Tibial artery (tissue), 4 donors: ENCODE results near the gene FARSA.

ENCODE experiments used
- DNase-seq, 2 donors: peaks; one replicate each; pipeline ENCODE4 v3.0.0-alpha.2; 2019
- H3K27ac ChIP-seq, 2 donors: fragments of 200-600 bp; sonication (generic) in 1 of 2; 1 replicate in 1 of 2; 2 replicates in 1 of 2; pipeline ENCODE4 v1.5.1; 2018 to 2019; ENCODE audit warnings: mild to moderate bottlenecking in 1 of 2
- H3K27me3 ChIP-seq, 2 donors: fragments of 200-600 bp; sonication (generic) in 1 of 2; one replicate each; pipeline versions ENCODE4 v1.5.1 to v1.6.0; 2016 to 2019
- H3K36me3 ChIP-seq, 3 donors: fragments of 200-600 bp; sonication (generic) in 2 of 3; one replicate each; pipeline ENCODE4 v1.5.1; 2016 to 2019; ENCODE audit warnings: mild to moderate bottlenecking in 2 of 3
- H3K4me1 ChIP-seq, 4 donors: fragments of 200-600 bp; sonication (generic) in 2 of 4; 1 replicate in 3 of 4; 2 replicates in 1 of 4; pipeline ENCODE4 v1.5.1; 2016 to 2019
- H3K4me3 ChIP-seq, 2 donors: fragments of 200-600 bp; sonication (generic) in 1 of 2; 1 replicate in 1 of 2; 2 replicates in 1 of 2; pipeline ENCODE4 v1.5.1; 2018 to 2019; ENCODE audit warnings: mild to moderate bottlenecking in 2 of 2
- H3K9me3 ChIP-seq, 3 donors: fragments of 200-600 bp; sonication (generic) in 1 of 3; one replicate each; pipeline ENCODE4 v1.5.1; 2016 to 2019
- intact Hi-C: fragments of 100-400 bp; cut with DNase I; formaldehyde crosslinking; loops from one replicate; pipeline ENCODE4 v1.15.0; 2023; ENCODE audit warnings: low total_unique reads
- TF ChIP-seq, protein P1 (sequence below), 2 experiments: fragments of 200-600 bp in 1 of 2; fragments of 450-650 bp in 1 of 2; IDR thresholded peaks; one replicate each; pipeline ENCODE4 v1.5.1; 2017 to 2019; ENCODE audit warnings: antibody characterized with exemption in 2 of 2, mild to moderate bottlenecking in 1 of 2, moderate library complexity in 1 of 2

The FARSA gene

DNA sequence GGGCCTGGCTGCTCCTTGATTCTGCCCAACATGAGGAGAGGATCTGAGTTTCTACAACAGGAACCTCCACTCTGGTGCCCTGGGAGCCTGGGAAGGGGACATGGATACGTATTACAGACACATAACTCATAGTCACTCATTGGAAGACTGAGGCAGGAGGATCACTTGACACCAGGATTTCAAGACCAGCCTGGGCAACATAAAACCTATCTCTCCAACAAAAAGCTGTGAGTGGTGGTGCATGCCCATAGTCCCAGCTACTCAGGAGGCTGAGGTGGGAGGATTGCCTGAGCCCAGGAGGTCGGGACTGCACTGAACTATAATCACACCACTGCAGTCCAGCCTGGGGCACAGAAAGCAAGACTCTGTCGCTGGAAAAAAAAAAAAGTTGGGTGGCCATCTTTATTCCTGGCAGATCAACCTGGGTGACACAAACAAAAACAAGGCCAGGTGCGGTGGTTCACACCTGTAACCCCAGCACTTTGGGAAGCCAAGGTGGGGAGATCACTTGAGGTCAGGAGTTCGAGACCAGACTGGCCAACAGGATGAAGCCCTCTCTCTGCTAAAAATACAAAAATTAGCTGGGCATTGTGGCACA lies 45.4 kb downstream of the FARSA start:
- H3K9me3 ChIP-seq, result peaks cover 0 to 13% (median 5%) of the 10 kb centered on the region in 3 donors
- intact Hi-C loops, result loop anchor here (5.0 to 10.0 kb wide), 2 partner anchors 57 to 79 kb away; partner anchors contain the start of genes DAND5 and RAD23A
- H3K4me1 ChIP-seq, result peaks cover 0 to 39% (median 31%) of the 10 kb centered on the region in 4 donors
- H3K27me3 ChIP-seq, result peaks cover 0 to 40% of the 10 kb centered on the region in 2 donors
- no peak overlapping the region for H3K27ac ChIP-seq
- TF ChIP-seq, protein P1, sequence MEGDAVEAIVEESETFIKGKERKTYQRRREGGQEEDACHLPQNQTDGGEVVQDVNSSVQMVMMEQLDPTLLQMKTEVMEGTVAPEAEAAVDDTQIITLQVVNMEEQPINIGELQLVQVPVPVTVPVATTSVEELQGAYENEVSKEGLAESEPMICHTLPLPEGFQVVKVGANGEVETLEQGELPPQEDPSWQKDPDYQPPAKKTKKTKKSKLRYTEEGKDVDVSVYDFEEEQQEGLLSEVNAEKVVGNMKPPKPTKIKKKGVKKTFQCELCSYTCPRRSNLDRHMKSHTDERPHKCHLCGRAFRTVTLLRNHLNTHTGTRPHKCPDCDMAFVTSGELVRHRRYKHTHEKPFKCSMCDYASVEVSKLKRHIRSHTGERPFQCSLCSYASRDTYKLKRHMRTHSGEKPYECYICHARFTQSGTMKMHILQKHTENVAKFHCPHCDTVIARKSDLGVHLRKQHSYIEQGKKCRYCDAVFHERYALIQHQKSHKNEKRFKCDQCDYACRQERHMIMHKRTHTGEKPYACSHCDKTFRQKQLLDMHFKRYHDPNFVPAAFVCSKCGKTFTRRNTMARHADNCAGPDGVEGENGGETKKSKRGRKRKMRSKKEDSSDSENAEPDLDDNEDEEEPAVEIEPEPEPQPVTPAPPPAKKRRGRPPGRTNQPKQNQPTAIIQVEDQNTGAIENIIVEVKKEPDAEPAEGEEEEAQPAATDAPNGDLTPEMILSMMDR (IDR thresholded peaks at IDR 0.05), result no peak
- peaks cover 0 to 2% (median 0%) of the 10 kb centered on the region in 3 donors for H3K36me3 ChIP-seq
- DNase-seq, result no peak
- H3K4me3 ChIP-seq, result no peak overlapping the region

DNA sequence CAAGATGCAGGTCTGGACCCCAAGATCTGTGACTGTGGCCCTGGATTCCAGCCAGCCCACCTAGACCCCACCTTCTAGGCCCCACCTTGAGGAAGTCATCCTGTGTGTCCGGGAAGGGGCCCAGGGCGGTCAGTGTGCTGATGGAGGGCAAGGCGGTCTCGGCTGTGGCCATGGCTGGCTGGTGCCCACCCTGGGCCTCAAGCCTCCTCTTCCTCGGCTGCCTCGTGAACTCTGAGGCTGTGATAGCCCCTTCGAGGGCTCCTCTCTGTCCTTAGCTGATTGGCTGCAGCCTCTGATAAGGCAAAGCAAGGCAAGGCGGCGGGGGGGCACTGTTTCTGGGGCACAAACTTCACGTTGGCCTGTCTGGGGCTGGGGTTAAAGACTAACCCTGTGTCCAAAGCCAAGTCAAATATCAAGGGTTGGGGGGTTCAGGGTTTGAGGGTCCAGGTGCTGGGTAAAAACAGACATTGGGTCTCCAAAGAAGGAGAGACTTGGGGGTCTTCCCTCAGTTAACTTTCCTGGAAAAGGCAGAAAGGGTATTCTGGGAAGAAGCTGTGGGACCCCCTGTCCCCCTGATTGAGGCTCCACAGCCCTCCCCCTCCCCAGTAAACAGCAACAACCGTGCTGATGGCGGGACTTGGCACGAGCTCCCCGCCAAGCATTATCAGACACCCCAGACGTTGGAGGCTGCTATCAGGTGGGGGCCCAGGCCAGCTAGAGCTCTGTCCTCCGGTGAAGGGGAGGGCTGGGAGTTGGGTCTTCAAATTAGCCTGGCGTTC lies 46.4 kb downstream of the FARSA start, which contains the start of gene KLF1:
Gene KLF1 (minus strand): TSS at position 233 of the 779 bp plus-strand sequence. CDS start 61 bp downstream, at position 172.
- Histone ChIP-seq H3K27me3 (peaks cover 0 to 40% of the 10 kb centered on the region in 2 donors), H3K27ac (no peak within 1 kb of the TSS), H3K4me3 (peak within 1 kb of the TSS in 1 of 2 donors; percentile 27), H3K4me1 (peaks cover 0 to 31% (median 25%) of the 10 kb centered on the region in 4 donors), H3K9me3 (peaks cover 0 to 13% (median 5%) of the 10 kb centered on the region in 3 donors), H3K36me3 (no peaks in the 10 kb centered on the region)
- TF ChIP-seq, protein P1 (IDR thresholded peaks at IDR 0.05), result no peak
- no peak for DNase-seq
- intact Hi-C loops, result loop anchor here (5.0 to 10.0 kb wide), 2 partner anchors 58 to 80 kb away; partner anchors contain the start of genes DAND5 and RAD23A

DNA sequence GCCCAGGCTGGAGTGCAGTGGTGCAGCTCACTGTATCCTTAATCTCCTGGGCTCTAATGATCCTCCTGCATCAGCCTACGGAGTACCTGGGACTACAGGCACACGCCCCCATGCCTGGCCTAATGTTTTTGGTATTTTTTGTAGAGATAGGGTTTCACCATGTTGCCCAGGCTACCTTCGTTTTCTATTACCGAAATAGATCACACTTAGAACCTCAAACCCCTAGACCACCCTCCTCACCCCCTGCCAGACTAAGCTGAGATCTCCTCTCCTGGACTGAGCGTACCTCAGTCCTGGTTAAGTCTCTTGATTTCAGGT lies 46.9 kb downstream of the FARSA start:
- H3K27me3 ChIP-seq, result peaks cover 0 to 40% of the 10 kb centered on the region in 2 donors
- peaks cover 0 to 13% (median 5%) of the 10 kb centered on the region in 3 donors for H3K9me3 ChIP-seq
- intact Hi-C loops, result loop anchor here (5.0 to 10.0 kb wide), 2 partner anchors 58 to 81 kb away; partner anchors contain the start of genes DAND5 and RAD23A
- H3K27ac ChIP-seq, result no peak overlapping the region
- H3K4me3 ChIP-seq, result no peak overlapping the region
- no peaks in the 10 kb centered on the region for H3K36me3 ChIP-seq
- H3K4me1 ChIP-seq, result peaks cover 0 to 29% (median 20%) of the 10 kb centered on the region in 4 donors
- TF ChIP-seq, protein P1 (IDR thresholded peaks at IDR 0.05), result no peak
- DNase-seq, result no peak

DNA sequence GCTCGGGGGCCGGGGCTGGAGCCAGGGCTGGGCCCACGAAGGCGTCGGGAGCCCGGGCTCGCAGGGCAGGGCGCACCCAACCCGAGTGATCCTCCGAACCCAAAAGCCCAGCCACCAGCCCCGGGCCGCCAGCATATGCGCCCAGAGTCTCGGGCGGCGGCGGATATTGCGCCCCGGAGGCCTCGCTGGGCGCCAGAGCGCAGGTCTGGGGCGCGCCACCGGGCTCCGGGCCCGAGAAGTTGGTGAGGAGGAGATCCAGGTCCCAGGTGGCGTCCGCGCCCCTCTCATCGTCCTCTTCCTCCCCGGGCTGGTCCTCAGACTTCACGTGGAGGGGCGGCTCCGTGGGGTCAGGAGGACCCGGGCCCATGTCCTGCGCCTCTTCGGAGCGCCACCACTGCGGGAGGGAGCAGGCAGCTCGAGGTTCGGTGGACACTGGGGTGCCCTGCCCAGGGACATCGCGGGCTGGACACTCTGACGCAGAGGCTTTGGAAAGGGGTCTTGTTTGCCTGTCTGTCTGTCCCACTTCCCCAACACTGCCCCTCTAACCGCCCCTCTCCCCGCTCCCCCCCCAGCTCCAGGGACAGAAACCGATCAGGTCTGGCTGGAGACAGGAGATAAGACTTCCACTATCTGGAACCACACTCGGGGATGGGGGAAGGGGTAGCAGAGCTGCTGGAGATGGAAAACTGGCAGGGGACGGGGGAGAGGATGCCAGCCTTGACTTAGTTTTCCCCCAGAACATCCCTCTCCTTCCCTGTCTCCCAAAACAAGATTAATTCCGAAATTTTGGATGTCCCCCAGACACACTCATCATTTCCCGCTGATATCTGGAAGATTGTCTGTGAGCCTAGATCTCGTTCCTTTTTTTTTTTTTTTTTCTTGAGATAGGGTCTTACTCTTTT lies 47.5 kb downstream of the FARSA start:
- intact Hi-C loops, result loop anchor here (5.0 to 10.0 kb wide), 2 partner anchors 59 to 81 kb away; partner anchors contain the start of genes DAND5 and RAD23A
- no peak for DNase-seq
- Histone ChIP-seq H3K27ac (no peak overlapping the region), H3K4me1 (peaks cover 0 to 27% (median 17%) of the 10 kb centered on the region in 4 donors), H3K4me3 (peak overlapping the region; percentile 27 to 44), H3K27me3 (peaks cover 0 to 40% of the 10 kb centered on the region in 2 donors), H3K9me3 (peaks cover 0 to 13% (median 5%) of the 10 kb centered on the region in 3 donors), H3K36me3 (no peaks in the 10 kb centered on the region)
- TF ChIP-seq, protein P1 (IDR thresholded peaks at IDR 0.05), result no peak
